Activated T-helper 1 cell treated with Interleukin-2 at 50 U/mL for 16 hours (primary cell): ENCODE results near the gene NAPB.

Experiments
- DNase-seq: peaks from one replicate; pipeline ENCODE4 v3.0.0-alpha.2; 2020; ENCODE audit warnings: low read depth

Gene NAPB

DNA sequence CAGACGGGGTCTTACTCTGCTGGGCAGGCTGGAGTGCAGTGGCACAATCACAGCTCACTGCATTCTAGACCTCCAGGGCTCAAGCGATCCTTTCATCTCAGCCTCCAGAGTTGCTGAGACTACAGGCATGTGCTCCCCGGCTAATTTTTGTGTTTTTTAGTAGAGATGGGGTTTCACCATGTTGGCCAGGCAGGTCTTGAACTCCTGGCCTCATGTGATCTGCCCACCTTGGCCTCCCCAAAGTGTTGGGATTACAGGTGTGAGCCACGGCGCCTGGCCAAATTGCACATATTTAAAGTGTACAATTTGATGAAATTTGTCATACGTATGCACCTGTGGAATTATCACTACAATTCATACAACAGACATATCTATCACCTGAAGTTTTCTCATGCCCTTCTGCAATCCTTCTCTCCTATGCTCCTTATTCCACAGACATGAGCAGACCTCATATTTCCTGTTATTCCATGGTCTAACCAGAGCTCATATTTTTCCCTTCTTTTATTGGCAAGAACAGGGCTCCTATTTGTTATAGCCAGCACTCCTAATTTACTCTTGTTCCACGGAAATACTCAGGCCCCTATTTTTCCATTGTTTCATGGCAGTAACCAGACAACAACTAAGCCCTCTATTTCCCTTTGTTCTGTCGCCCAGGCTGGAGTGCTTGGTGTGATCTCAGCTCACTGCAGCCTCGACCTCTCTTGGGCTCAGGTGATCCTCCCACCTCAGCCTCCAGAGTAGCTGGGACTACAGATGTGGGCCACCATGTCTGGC is 16.0 kb upstream of the NAPB start:
- DNase-seq = no peak

DNA sequence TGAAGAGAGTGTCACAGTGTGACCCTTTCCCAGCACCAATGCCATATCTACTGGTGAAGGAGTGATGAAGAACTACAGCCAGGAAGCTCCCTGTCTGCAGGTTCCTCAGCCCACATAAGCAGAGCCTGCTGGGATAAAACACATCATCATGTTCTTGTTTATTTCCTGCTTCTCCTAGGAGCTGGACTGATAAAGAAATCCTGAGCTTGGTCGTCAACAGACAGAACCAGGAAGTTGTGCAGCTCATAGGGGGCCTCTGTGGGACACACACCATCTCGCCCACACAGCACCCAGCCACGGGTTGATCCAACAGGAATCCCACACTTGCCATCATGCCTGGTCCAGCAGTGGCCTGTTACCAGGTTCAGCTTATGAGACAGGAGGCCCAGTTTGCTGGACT is 15.4 kb upstream of the NAPB start:
- no peak for DNase-seq

DNA sequence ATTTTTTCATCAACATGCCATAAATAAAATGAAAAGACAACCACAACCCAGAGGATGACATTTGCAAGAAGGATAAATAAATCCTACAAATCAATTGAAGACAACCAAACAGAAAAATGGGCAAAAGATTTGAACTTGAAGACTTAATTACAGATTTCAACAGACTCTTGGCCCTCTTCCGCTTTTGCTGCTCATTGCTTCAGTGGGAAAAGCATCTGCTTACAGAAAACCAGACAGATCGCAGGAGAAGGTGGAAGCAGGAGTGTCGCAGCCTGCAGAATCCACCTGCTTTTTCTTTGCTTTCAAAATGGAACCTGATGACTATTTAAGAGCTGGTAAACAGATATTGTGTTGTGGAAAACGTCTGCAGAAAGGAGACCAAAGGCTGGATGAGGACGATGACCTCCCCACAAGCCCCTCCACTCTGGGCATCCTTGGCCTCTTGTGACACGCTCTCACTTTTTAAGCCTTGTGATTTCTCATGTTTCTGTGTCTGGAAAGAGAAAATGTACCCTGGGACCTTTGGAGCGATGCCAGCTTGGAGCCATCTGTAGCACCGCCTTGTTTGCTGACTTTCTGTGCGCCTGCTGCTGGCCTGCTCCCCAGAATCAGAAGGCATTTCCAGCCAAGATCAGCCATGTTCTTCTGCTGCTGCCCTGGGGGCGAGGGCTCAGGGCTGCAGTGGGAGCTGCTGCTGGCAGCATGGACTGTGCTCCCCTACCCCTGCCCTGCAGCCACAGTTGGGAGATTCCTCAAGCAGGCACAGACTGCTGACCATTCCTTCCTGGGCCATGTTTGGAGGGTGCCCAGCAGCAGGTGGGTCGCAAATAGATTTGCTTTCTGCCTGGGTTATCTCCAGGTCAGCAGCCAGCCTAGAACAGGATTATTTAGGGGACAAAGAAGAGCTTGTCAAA is 14.6 kb upstream of the NAPB start:
- no peak for DNase-seq

DNA sequence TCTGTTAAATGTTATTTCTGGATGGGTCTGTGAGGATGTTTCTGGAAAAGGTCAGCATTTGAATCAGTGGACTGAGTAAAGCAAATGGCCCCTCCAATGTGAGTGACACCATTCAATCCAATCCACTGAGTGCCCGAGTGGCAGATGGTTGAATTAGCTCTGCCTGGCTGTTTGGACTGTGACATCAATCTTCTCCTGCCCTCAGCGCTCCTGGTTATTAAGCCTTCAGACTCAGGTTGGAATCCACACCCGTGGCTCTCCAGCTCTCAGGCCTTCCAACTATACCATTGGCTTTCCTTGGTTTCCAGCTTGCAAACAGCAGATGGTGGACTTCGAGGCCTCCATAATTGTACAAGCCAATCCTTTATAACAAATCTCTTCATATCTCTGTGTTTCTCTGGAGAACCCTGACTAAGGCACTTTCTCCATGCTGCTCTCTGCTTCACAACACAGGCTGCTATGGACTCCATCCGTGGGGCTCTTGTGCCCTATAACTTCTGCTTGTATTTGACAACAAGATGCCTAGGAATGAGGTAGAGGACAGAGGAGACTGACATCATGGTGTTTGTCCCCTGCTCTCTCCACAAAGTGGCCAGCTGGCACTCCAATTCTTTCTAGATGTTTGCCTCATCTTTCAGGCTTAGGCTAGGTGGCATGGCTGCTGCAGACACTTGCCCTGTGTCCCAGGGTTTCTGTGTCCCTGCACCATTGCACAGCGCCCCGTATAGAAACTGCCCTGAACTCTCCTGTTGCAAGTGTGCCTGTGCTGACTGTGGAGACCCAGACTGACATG is 13.4 kb upstream of the NAPB start:
- DNase-seq = no peak

DNA sequence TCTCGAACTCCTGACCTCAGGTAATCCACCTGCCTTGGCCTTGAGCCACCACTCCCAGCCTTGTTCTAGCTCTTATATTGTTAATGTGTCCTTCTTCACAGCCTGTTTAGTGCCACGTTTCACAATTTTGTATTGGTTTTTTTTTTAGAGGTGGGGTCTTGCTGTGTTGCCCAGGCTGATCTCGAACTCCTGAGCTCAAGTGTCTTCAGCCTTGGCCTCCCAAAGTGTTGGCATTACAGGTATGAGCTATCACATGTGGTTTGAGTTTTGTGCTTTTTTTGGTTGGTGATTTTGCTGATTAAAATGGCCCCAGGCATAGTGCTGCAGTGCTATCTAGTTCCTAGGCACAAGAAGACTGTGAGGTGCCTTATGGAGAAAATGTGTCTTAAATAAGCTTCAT is 12.3 kb upstream of the NAPB start:
- no peak for DNase-seq

DNA sequence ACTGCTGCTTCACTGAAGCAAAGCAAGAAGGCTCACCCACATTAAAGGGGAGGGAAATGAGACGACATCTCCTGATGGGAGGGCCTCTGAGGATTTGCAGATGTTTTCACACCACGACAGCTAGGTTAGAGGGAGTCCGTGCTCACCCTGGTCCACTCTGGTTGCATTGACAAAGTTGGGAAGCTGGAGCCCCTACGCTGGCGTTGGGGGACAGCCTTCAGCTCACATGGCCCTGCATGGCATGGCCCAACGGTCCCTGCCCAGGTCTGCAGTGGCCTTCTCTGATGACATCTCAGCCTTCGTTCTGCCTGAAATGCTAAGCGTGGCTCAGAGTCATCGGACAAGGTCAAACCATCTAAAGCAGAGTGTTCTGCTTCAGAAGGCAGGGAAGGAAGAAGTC is 3.8 kb upstream of the NAPB start:
- DNase-seq = no peak

DNA sequence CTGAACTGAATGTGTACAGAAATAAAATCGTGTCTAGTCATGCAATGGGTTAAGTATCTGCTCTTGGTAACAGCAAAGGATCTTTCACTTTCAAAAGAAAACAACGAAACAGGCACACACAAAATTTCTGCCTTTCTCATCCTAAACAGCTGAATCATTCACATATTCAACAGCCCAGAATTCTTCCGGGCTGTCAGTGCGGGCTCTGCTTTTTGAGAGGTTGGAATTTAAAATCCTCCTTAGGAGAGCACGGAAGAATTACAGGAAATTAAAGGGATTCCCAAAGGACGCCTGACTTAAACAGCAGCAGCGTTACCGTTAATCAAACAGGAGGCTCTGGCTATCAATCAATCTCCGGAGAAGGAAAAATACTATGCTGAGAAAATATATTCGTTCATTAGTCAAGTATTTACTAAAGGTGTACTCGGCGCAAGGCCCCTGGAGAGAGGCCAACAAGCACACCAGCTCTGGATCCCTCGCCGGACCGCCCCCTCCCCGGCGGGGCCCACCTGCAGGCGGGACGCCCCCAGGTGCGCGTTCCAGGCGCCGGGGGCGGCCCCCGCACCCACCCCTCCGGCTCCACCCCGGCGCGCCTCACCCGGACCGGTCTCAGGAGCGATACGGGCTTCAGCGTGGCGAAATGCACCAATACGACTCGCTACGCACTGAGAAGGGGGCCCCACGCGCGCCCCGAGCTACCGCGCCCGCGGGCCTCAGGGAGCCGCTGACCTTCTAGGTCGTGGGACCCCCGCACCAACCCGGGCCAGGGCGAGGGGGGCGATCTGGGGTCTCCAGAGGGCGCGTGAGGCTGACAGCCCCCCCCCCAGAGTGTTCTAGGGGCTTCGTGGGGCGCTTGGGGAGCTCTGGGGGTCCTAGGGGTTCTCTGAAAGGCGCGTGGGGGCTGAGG is 1.0 kb downstream of the NAPB start:
- DNase-seq = peak; percentile 34

DNA sequence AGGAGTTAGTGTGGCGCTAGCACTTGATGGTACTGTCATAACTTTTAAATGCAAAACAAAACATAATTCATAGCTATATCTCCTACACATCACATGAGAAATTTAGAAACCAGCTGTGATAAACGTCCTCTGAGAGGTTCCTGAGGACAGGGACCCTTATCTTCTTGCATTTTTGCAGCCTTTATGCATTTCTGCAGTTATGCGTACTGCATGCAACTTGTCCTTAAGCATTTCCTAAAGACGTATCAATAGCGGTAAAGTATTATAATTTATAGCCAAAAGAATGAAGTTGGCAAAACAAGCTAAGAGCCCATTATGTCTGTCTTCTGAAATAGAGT is 1.7 kb downstream of the NAPB start:
- no peak for DNase-seq

DNA sequence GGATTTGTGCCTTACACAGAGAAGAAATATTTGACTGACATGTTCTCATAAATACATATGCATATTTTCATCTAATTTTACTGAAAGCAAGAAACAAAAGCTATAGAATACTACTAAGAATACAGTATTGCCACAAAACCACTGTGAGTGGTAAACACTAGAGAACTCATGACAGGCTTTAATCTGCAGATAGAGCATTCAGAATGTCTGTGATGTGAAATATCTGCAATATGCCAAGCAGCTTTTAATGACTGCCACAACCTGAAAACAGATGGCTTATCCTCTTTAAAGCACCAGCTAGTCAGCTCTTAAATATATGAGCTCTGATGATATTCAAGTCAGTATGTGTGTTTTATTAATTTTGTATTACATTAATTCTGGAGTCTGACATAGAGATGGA is 3.4 kb downstream of the NAPB start:
- DNase-seq = no peak

DNA sequence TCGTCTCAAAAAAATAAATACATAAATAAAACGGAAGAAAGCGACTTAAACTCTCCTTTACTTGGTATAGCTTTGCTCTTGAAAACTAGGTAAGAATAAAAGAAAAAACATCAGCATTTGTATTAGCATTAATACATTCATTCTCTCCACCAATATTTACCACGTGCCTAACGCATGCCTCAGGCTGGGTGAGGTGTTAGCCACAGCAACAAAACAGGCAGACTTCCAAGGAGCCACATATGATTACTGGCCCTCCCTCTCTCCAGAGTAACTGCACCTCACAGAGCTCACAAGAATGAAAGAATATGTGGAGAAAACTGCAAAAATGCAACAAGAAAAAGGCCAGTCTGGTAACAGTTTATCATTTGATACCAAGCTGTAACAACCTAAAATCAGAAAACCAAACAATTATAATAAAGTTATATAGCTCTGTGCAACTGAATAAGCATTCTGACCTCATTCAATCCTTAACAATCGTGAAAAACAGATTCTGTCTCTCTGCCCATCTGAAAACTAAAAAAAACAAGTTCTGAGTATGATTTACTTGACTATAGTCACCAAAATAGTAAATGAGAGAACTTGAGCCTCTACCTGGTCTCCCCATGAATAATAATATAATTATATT is 5.2 kb downstream of the NAPB start:
- no peak for DNase-seq

DNA sequence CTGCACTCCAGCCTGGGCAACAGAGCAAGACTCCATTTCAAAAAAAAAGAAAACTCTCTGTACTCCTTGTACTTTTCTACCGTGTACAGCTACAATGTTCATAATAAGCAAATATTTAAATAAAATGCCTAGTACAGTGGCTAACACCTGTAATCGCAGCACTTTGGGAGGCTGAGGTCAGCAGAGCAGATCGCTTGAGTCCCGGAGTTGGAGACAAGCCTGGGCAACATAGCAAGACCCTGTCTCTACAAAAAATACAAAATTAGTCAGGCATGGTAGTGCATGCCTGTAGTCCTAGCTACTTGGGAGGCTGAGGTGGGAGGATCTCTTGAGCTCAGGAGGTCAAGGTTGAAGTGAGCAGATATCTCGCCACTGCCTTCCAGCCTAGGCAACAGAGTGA is 5.7 kb downstream of the NAPB start:
- no peak for DNase-seq

DNA sequence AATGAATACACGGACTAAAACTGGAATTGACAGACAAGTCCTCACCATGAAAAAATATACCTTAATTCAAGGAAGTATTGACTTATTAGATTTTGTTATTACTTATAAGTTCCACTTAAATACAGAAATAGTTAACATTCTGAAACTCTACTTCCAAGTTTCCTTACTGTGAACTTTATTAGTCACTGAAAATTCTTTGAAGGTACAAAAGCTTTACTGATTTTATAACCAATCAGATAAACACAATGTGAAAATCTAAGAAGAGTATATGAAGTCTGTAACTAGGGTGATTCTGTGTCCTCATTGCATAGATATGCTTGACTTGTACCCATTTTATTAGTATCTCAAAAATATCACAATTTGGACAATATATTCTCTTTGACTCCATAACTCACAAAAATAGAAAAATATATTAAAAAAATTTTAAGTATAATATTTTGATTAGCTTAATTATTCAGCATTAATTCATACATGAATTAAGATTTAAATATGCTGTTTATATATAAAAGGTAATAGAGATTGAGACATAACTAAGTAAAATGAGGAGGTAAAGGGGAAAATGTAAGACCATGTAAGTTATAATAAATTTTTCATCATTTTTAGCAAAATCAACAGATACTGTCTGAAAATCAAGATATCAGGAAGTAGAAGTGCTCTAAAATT is 6.6 kb downstream of the NAPB start:
- no peak for DNase-seq

DNA sequence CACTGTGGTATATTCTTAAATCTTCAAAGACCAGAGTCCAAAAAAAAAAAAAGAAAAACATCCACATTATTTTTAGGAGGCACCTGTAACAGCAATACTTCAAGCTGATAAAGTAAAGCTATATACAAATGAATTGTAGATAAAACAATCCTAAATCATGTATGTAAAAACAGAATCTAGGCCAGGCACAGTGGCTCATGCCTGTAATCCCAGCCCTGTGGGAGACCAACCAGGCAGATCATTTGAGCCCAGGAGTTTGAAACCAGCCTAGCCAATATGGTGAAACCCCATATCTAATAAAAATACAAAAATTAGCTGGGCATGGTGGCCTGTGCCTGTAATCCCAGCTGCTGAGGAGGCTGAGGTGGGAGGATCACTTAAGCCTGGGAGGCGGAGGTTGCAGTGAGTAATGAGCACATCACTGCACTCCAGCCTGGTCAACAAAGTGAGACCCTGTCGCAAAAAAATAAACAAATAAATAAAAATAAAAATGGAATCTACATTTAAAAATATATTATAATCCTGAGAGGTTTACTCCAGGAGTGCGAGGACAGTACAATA is 7.3 kb downstream of the NAPB start:
- no peak for DNase-seq

DNA sequence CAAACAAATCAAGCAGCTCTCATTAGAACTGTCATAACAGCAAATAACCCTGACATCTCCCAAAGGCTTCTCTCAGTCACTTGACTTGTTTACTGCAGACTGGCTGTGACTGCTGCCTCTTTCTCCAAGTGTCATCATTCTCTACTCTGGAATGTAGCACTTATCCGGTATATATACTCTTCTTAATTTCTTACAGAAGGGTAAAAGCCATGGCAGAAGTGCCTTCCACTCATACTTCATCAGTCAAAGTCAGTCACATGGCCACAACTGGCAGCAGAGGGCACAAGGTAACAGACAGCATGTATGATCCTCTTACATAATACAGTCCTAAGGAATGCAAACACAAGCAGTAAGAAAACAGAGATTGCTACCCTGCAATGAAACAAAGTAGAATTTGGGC is 9.3 kb downstream of the NAPB start:
- DNase-seq = no peak

DNA sequence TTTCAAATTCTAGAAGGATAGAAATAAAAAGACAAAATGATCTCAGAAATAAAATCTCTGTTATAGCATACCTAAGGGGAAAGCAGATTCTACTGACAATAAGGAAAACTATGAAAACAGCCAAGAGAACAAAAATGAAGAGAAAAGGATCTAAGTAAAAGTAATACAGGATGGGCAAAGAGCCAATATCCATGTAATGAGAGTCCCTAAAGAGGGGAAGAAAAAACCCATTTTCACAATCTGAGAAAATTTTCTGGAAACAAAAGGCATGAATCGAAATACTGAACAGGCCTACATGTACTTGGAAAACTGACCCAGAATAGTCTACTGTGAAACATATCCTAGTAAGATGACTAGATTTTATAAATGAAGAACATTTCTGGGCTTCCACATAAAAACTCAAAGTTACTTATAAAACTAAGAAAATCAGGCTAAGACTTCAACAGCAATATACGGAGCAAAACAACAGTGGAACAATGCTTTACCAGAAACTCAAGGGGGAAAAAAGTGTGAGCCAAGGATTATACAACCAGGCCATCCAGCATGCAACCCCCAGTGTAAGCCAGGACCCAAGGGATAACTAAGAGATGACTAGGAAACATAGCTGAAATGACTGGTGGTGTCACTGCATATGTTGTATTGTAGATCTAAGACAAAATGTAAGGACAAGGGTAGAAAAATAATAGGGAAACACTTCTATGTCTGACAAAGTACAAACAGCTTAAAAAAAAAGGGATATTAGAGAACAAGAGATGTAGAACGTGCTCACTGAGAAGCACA is 10.2 kb downstream of the NAPB start:
- no peak for DNase-seq

DNA sequence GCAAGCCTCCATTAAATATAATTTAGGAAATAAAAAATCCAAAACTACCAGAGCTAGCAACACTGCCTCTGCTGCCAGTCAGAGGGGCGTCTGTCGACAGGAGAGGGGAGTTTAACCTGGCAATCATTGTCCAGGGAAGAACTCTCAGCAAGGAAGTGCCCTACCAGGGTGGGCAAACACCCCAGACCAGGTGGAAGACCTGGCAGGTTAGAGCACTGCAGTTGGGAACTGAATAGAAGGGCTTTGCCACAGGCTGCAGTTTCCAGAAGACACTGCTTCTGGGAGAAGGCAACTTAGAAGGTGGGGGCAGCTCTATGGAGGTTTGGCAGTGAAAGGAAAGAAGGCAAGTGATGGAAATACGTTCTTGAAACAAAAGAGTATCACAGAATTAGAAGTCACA is 11.5 kb downstream of the NAPB start:
- DNase-seq = no peak

DNA sequence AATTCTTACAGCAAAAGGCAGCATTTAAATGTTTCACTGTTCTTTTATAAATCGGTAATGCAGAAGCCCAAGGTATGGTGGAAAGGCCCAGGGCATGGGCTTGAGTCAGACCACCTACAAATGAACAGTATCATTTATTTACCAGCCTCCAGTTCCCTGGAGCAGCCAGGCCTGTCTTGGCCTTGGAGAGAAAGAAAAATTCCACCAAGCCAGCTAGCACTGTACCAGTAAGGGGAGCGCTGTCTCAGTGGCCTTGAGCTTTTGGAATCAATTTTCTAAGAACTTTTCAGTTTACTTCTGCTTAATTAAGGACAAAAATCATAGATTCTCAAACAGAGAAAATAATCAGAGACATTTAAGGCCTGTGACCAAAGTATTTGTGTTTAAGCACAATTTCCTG is 12.3 kb downstream of the NAPB start:
- DNase-seq = no peak

DNA sequence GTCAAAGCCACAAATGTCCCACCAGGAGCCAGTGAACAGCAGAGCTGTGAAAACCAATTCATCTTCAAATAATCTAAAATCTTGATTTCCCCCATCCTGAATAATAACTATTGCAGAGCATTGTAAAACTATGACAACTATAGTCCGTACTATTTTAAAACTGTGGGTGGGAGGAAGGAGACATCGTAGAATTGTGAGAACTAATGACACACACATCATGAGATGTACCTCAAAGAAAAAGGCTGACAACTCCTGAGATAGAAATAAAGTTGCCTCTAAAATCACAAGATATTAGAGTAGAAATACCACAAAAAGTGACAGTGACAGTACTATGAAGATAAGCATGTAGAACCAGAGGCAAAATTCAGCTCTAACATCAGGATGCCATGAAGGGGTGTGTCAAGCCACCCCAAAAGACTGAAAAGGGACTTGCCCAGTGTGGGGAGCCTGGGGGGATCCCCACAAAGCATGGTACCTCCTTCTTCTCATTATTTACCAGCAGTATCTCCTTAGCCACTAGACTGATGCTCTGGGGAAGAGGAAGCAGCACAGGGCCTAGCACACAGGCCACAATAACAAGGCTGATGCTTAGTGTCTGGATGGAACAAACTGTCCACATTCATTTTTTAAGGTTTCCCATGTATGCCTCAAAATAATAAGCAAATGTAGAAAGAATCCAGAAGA is 13.4 kb downstream of the NAPB start:
- DNase-seq = no peak

DNA sequence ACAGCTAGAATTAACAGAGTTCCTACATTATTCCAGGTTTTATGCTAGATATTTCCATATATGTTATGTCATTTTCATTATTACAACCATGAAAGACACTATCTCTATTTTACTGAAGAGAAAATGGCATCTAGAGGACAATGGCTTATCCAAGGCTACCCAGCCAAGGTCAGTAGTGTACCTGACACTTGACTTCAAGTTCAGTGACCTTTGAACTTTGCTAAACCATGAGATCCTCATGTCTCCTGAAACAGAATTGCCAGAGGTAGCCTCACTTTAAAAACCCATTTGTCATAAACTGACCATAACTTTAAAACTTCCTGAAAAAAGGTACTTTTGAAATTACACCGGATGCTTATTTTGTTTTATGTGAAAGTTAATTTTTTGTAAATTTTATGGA is 14.4 kb downstream of the NAPB start:
- no peak for DNase-seq
